Measurements from ENCODE around the gene COMP.

DNA sequence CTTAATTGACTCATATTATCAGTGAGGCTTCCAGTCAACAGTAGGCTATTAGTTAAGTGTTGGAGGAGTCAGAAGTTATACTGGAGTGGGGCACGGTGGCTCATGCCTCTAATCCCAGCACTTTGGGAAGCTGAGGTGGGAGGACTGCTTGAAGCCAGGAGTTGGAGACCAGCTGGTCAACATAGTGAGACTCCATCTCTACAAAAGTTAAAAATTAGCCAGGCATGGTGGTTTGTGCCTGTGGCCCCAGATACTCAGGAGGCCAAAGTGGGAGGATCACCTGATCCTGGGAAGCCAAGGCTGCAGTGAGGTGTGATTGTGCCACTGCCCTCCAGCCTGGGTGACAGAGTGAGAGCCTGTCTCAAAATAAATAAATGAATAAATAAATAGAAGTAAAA lies 53.2 kb downstream of the COMP start:
- TF ChIP-seq, protein P1, sequence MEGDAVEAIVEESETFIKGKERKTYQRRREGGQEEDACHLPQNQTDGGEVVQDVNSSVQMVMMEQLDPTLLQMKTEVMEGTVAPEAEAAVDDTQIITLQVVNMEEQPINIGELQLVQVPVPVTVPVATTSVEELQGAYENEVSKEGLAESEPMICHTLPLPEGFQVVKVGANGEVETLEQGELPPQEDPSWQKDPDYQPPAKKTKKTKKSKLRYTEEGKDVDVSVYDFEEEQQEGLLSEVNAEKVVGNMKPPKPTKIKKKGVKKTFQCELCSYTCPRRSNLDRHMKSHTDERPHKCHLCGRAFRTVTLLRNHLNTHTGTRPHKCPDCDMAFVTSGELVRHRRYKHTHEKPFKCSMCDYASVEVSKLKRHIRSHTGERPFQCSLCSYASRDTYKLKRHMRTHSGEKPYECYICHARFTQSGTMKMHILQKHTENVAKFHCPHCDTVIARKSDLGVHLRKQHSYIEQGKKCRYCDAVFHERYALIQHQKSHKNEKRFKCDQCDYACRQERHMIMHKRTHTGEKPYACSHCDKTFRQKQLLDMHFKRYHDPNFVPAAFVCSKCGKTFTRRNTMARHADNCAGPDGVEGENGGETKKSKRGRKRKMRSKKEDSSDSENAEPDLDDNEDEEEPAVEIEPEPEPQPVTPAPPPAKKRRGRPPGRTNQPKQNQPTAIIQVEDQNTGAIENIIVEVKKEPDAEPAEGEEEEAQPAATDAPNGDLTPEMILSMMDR (IDR thresholded peaks at IDR 0.05), result no peak
- no peak for TF ChIP-seq POLR2A (IDR thresholded peaks at IDR 0.05)

All from Peyer's patch (tissue), 4 donors.